HFFc6 (cell line): Measurements from ENCODE around the gene TMEM114. TPM values are rescaled to one million over a fixed set of nuclear protein-coding genes. Genes with fewer than 3 reads are reported as not detected.

Experiments used
- DNase-seq: peaks from one replicate; pipeline ENCODE4 v3.0.0-alpha.2; 2018
- H3K27ac Mint-ChIP-seq: 2 replicates; pipeline ENCODE4 v1.8.0; 2020; ENCODE audit warnings: mild to moderate bottlenecking, mixed read lengths
- H3K27me3 Mint-ChIP-seq: 2 replicates; pipeline ENCODE4 v1.8.0; 2021; ENCODE audit warnings: mild to moderate bottlenecking, moderate library complexity, mixed read lengths; ENCODE audit not compliant: insufficient read depth
- H3K36me3 Mint-ChIP-seq: 2 replicates; pipeline ENCODE4 v1.8.0; 2021; ENCODE audit warnings: low read depth, mixed read lengths
- H3K4me1 Mint-ChIP-seq: 2 replicates; pipeline ENCODE4 v1.8.0; 2020; ENCODE audit warnings: low read depth, mixed read lengths
- H3K4me3 Mint-ChIP-seq: 2 replicates; pipeline ENCODE4 v1.8.0; 2020; ENCODE audit warnings: mild to moderate bottlenecking, moderate library complexity, mixed read lengths
- H3K9me3 Mint-ChIP-seq: 2 replicates; pipeline ENCODE4 v1.8.0; 2020; ENCODE audit warnings: mild to moderate bottlenecking, mixed read lengths
- long read RNA-seq: library from polyadenylated mRNA; unstranded; transcript quantifications from one replicate; pipeline ENCODE4 v2.0.0, GENCODE V29; 2019
- total RNA-seq, 6 experiments: library from RNA; stranded (reverse); fragmentation: NEBNext Ultra II Directional; extraction: Animal tissue kit (Norgen Biotek cat#: 25700); gene quantifications; 2 replicates in 1 of 6; 3 replicates in 5 of 6; pipeline ENCODE4 v1.2.3, GENCODE V29; 2021
- TF ChIP-seq, protein P1 (sequence below): fragments of 200-600 bp; sonication (generic); IDR thresholded peaks from 2 replicates; pipeline ENCODE4 v1.5.0; 2021; ENCODE audit warnings: antibody characterized with exemption, mild to moderate bottlenecking

The TMEM114 gene
- total RNA-seq: not detected
- long read RNA-seq: 0 reads

DNA sequence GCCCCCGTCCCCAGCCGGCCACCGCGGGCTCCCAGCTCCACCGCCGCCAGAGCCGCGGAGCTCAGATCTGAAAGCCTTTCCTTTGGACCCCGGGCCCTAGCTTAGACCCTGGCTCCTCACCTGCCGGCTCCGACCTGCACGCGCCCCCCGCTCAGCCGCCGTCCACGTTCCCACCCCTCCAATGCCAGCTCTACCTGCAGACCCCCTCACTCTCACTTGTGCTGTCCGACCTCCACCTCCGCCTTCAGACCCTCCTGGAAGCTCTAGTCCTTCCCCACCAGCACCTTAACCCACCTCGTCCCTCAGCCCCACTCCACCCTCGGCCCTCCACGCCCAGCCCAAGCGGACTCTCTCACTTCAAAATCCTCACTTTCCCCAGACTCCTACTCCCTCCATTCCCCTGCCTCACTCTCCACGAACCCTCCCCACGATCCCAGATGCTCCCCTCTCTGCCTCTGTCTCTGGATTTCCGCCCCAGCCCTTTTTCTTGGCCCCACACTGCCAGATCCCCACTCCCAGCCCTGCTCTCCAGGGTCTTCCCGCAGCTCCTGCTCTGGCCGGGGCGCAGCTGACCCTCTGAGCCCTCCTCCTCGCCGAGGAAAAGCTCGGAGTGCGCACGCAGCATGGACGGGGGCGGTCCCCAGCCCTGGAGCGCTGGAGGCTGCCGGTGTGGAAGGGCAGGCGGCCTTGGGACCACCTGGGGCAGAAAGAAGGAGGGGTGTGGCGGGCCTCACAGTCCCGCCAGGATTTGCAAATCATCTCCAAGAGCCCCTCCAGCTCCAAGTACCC lies at the start of gene TMEM114:
Gene TMEM114 (minus strand): TSS at position 612 of the 789 bp plus-strand sequence. CDS start 673 bp downstream, outside the sequence.
- Mint-ChIP-seq H3K27me3 (peaks cover 20% of the 10 kb centered on the region), H3K4me3 (no peak within 1 kb of the TSS), H3K36me3 (no peaks in the 10 kb centered on the region), H3K4me1 (no peaks in the 10 kb centered on the region), H3K9me3 (no peaks in the 10 kb centered on the region; the same call in 1 of the 2 replicates), H3K27ac (no peak within 1 kb of the TSS)
- DNase-seq: no peak
- TF ChIP-seq, protein P1, sequence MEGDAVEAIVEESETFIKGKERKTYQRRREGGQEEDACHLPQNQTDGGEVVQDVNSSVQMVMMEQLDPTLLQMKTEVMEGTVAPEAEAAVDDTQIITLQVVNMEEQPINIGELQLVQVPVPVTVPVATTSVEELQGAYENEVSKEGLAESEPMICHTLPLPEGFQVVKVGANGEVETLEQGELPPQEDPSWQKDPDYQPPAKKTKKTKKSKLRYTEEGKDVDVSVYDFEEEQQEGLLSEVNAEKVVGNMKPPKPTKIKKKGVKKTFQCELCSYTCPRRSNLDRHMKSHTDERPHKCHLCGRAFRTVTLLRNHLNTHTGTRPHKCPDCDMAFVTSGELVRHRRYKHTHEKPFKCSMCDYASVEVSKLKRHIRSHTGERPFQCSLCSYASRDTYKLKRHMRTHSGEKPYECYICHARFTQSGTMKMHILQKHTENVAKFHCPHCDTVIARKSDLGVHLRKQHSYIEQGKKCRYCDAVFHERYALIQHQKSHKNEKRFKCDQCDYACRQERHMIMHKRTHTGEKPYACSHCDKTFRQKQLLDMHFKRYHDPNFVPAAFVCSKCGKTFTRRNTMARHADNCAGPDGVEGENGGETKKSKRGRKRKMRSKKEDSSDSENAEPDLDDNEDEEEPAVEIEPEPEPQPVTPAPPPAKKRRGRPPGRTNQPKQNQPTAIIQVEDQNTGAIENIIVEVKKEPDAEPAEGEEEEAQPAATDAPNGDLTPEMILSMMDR: no peak

DNA sequence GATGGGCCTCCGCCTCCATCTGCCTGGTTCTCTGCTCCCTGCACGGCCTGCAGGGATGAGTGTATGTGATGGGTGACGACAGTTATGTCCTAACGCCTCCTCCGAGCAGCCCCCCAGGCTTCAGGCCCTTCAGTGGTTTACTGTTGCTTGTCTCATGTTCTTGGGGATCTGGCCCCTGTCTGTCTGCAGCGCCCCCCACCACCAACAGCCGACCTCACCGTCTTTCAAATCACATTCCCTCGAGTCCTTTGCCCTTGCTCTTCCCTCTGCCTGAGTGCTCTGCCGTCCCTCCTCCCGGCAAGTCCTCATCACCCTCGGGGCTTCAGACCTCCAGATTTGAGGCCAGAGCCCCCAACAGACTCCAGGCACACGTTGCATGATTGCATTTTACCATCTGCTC lies 49.4 kb upstream of the TMEM114 start:
- H3K27ac Mint-ChIP-seq: no peak overlapping the region
- peaks cover 2% of the 10 kb centered on the region; the same call in 1 of the 2 replicates for H3K27me3 Mint-ChIP-seq
- no peak overlapping the region for H3K4me3 Mint-ChIP-seq
- no peaks in the 10 kb centered on the region for H3K4me1 Mint-ChIP-seq
- peaks cover 28% of the 10 kb centered on the region for H3K36me3 Mint-ChIP-seq
- DNase-seq: no peak
- TF ChIP-seq, protein P1: no peak
- no peaks in the 10 kb centered on the region for H3K9me3 Mint-ChIP-seq

DNA sequence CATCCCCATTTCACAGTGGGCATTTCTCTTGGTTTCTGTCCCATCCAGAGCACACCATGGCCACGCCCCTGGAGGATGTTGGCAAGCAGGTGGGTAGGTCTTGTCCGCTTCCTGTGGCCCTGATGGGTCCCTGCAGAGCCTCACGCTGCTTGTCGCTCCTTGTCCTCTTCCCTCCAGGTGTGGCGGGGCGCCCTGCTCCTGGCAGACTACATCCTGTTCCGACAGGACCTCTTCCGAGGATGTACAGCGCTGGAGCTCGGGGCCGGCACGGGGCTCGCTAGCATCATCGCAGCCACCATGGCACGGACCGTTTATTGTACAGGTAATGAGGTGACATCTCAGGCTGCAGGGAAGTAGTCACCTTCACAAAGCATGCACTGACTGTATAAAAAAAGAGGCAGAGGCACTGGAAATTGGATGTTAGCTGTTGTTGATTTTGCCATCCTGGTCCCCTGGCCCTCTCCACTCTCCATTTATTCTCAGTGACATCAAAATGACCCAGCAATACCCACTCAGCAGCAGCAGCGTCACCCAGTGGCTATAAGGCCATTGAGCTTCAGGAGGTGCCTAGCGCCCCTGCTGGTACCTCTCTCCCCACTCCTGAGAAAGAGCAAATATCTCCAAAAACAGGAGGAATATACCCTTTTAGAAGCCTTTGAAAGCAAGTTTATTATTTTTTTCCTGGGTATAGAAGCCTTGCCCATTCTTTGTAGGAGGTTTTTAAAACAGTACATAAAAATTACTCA lies 44.9 kb upstream of the TMEM114 start:
- Mint-ChIP-seq H3K4me1 (no peaks in the 10 kb centered on the region), H3K27ac (no peak overlapping the region), H3K36me3 (peaks cover 21% of the 10 kb centered on the region; the same call in 1 of the 2 replicates), H3K27me3 (peaks cover 2% of the 10 kb centered on the region; the same call in 1 of the 2 replicates), H3K9me3 (no peaks in the 10 kb centered on the region), H3K4me3 (no peak overlapping the region)
- TF ChIP-seq, protein P1: peak; percentile 77
- peak; percentile 33 for DNase-seq

DNA sequence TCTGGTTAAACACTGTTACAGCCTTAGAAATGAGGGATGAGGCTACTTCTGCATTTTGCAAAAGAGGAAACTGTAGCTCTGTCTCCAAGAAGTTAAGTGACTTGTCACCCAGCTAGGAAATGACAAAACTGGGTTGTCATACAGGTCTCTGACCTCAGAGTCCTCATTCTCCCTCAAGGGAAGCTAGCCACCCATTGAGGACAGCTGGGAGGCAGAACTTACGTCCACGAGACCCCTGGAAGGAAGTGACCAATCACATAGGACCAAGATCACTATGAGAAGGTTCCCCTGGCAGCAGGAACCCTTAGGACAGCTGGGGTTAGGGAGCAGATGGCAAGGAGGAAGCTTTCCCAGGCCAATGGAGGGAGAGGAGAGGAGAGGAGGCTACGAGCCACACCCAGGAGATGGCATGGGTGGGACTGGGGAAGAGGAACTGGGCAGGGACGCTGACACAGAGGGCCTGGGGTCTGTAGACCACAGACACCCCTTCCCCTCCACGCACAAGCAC lies 42.4 kb upstream of the TMEM114 start:
- Mint-ChIP-seq H3K27me3 (peaks cover 2% of the 10 kb centered on the region; the same call in 1 of the 2 replicates), H3K4me1 (no peaks in the 10 kb centered on the region), H3K4me3 (no peak overlapping the region), H3K36me3 (peaks cover 33% of the 10 kb centered on the region), H3K9me3 (no peaks in the 10 kb centered on the region), H3K27ac (no peak overlapping the region)
- TF ChIP-seq, protein P1: no peak
- DNase-seq: no peak

DNA sequence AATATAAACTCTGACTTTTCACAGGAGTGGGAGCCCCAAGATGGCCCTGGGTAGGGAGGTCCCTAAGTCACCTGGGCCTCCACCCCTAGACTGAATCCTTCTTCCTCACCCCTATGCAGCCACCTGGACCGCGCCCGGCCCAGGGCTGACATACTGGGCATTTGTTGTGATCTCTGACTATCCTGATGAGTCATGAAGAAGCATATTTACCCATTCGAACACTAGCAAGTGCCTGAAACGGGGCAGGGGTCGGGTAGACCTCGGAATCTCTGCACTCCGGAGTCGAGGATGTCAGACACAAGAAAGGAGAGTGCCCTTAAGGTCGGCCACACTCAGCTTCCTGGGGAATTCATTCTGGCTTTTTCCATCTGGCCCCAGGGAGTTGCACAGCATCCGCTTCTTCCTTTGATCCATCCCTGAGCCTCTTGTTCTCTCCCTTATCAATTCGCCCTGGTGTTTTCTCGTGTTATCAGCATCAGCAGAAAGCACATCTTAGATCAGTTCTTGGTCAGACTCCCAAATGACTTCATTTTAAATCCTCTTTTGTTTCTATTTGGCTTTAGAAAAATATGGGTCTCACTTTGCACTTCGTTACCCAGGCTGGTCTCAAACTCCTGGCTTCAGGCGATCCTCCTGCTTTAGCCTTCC lies 41.6 kb upstream of the TMEM114 start:
- no peak for DNase-seq
- TF ChIP-seq, protein P1: no peak
- Mint-ChIP-seq H3K4me3 (no peak overlapping the region), H3K9me3 (no peaks in the 10 kb centered on the region), H3K27me3 (peaks cover 2% of the 10 kb centered on the region; the same call in 1 of the 2 replicates), H3K27ac (no peak overlapping the region), H3K4me1 (no peaks in the 10 kb centered on the region), H3K36me3 (peaks cover 39% of the 10 kb centered on the region)
